Measurements from ENCODE around the gene LSM14B.

GRCh38 chr20:62121776-62122653 lies at the start of gene LSM14B:
- TF ChIP-seq CTCF (IDR thresholded peaks at IDR 0.05) (no peak), POLR2A (IDR thresholded peaks at IDR 0.05) (peak in 1 of 2 donors; percentile 41), EP300 (IDR thresholded peaks at IDR 0.05) (no peak), POLR2AphosphoS5 (IDR thresholded peaks at IDR 0.05) (no peak)

Measured in suprapubic skin (tissue), 4 donors.